Measurements from ENCODE around the gene SUSD6.
A peak's percentile ranks its signal among the peaks of the same experiment; 100 is the strongest.

Gene SUSD6

DNA sequence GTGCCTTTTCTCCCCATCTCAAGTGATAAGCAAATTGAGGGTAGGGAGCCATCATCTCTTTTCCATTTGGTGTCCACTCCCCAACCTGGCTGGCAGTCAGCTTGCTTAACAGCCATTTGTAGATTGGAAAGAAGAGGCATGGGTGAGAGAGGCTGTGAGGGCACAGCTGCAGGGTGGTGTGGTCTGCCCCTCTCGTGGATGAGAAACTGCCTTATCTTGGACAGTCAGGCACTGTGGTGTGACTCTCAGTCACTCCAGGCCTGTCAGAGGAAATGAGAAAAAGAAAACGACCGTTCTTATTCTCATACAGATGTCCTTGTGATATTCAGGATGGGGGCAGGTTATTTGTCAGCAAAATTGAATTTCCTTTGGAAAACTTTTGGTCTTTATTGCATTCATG lies 90.5 kb downstream of the SUSD6 start:
- H3K18ac ChIP-seq (ENCODE audit: low read length): peak overlapping the region; percentile 69
- no peak overlapping the region for H2BK15ac ChIP-seq (ENCODE audit: low read length)
- DNase-seq (ENCODE audit: low spot score): no peak
- no peak overlapping the region for H2AK5ac ChIP-seq (ENCODE audit: low read depth, low read length)
- H3K14ac ChIP-seq (ENCODE audit: low read length): no peak overlapping the region
- no peak overlapping the region for H3K23ac ChIP-seq (ENCODE audit: low read depth, low read length, poor library complexity)
- H3K9ac ChIP-seq (ENCODE audit: low read depth, low read length, poor library complexity): no peak overlapping the region
- WGBS, 2 donors (ENCODE audit: extremely low coverage in 2 of 2, insufficient read length in 2 of 2, insufficient replicate concordance in 1 of 2): no CpG with 5 or more reads among the region's 3 CpGs
- H3K4me3 ChIP-seq (ENCODE audit: low read length in 2 of 2): no peak overlapping the region
- H4K8ac ChIP-seq (ENCODE audit: low read depth, low read length): no peak overlapping the region
- H3K27ac ChIP-seq (replicated peaks; ENCODE audit: low read length): no peak overlapping the region
- peaks cover 9 to 35% of the 10 kb centered on the region in 2 donors for H3K4me1 ChIP-seq (ENCODE audit: control insufficient read depth in 2 of 2, insufficient read depth in 1 of 2, low read depth in 1 of 2, low read length in 2 of 2)
- H3K27me3 ChIP-seq (ENCODE audit: control insufficient read depth in 3 of 3, insufficient read depth in 3 of 3, low read depth in 1 of 3, low read length in 3 of 3): no peaks in the 10 kb centered on the region
- H3K9me3 ChIP-seq (replicated peaks in 1 of 2; ENCODE audit: control insufficient read depth in 2 of 2, insufficient read depth in 1 of 2, low read depth in 1 of 2, low read length in 2 of 2): no peaks in the 10 kb centered on the region
- H2AFZ ChIP-seq (ENCODE audit: low read length): no peak overlapping the region
- no peaks in the 10 kb centered on the region for H3K79me1 ChIP-seq (ENCODE audit: low read depth, low read length)
- H2BK5ac ChIP-seq (ENCODE audit: low read length): no peak overlapping the region
- no peak overlapping the region for H3K4me2 ChIP-seq (ENCODE audit: insufficient read depth, low read length, poor library complexity, severe bottlenecking)
- H4K91ac ChIP-seq (ENCODE audit: low read depth, low read length, poor library complexity): no peak overlapping the region
- H3K36me3 ChIP-seq (replicated peaks in 1 of 2; ENCODE audit: control insufficient read depth in 2 of 2, insufficient read depth in 2 of 2, low read length in 2 of 2): peaks cover 0 to 7% of the 10 kb centered on the region in 2 donors
- H2BK12ac ChIP-seq (ENCODE audit: low read length): no peak overlapping the region
- no peak overlapping the region for H2BK120ac ChIP-seq (ENCODE audit: low read depth, low read length)
- no peak overlapping the region for H3K4ac ChIP-seq (ENCODE audit: low read length)

DNA sequence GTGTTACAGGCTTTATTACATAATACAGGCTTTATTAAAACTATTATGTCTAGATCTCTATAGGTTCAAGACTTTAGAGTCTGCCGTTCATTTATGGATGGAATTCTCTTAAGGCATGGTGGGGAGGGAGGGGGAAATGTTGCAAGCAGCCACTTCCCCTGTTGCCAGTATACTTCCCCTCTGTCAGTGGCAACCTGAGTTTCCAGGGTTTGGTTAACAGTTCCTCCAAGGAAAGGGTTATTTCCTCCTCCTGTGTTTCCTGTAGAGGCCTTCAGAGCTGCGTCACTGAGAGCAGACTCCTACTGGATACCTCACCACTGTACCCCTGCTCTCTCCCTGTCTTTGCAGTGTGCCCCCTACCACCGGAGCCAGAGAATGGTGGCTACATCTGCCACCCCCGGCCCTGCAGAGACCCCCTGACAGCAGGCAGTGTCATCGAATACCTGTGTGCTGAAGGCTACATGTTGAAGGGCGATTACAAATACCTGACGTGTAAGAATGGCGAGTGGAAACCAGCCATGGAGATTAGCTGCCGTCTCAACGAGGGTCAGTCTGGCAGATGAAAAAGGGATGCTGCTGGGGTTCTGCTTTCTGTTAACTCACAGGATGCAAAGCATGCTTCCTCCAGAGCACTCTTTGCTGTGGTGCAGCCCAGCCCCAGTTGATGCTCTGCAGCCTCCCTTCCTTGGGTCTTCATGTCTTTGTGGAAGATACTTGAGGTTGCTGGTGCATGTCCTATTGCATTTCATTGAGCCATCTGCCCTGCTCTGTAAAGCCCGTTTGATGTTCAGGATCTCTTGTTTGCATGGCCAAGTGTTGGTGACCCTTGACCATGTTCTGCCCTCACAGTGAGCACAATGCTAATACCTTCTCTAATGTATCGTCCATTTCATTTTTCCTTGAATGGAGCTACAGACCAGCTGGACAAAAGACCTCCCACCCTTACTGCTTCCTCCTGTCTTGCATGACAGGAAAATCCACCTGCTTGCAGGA lies 91.9 kb downstream of the SUSD6 start:
- no peak for DNase-seq (ENCODE audit: low spot score)
- peaks cover 0 to 10% of the 10 kb centered on the region in 2 donors for H3K36me3 ChIP-seq (replicated peaks in 1 of 2; ENCODE audit: control insufficient read depth in 2 of 2, insufficient read depth in 2 of 2, low read length in 2 of 2)

DNA sequence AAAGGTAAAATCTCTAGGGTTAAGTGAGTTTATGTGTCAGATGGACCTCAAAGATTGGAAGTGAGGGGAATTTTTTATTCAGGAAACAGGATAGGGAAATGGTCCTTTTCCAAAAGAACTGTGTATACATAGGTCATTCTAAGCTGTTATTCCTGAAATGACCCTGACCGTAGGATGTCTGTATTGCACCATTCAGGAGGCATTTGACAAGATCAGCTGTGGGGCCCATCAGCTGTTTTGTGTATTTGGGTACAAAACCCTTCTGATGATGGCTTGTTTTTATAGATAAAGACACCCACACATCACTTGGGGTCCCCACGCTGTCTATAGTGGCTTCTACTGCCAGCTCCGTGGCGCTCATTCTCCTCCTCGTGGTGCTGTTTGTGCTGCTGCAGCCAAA lies 92.9 kb downstream of the SUSD6 start:
- Histone ChIP-seq H3K9ac (ENCODE audit: low read depth, low read length, poor library complexity) (no peak overlapping the region), H3K14ac (ENCODE audit: low read length) (no peak overlapping the region), H4K91ac (ENCODE audit: low read depth, low read length, poor library complexity) (no peak overlapping the region), H2BK15ac (ENCODE audit: low read length) (no peak overlapping the region), H3K18ac (ENCODE audit: low read length) (no peak overlapping the region), H3K23ac (ENCODE audit: low read depth, low read length, poor library complexity) (no peak overlapping the region), H3K27ac (replicated peaks; ENCODE audit: low read length) (no peak overlapping the region), H3K79me1 (ENCODE audit: low read depth, low read length) (no peaks in the 10 kb centered on the region), H3K4me1 (ENCODE audit: control insufficient read depth in 2 of 2, insufficient read depth in 1 of 2, low read depth in 1 of 2, low read length in 2 of 2) (peaks cover 11 to 37% of the 10 kb centered on the region in 2 donors), H2BK120ac (ENCODE audit: low read depth, low read length) (no peak overlapping the region), H3K27me3 (ENCODE audit: control insufficient read depth in 3 of 3, insufficient read depth in 3 of 3, low read depth in 1 of 3, low read length in 3 of 3) (no peaks in the 10 kb centered on the region), H3K4ac (ENCODE audit: low read length) (no peak overlapping the region), H4K8ac (ENCODE audit: low read depth, low read length) (no peak overlapping the region), H3K36me3 (replicated peaks in 1 of 2; ENCODE audit: control insufficient read depth in 2 of 2, insufficient read depth in 2 of 2, low read length in 2 of 2) (peaks cover 0 to 12% of the 10 kb centered on the region in 2 donors), H3K9me3 (replicated peaks in 1 of 2; ENCODE audit: control insufficient read depth in 2 of 2, insufficient read depth in 1 of 2, low read depth in 1 of 2, low read length in 2 of 2) (no peaks in the 10 kb centered on the region), H2BK5ac (ENCODE audit: low read length) (no peak overlapping the region), H3K4me2 (ENCODE audit: insufficient read depth, low read length, poor library complexity, severe bottlenecking) (no peak overlapping the region), H2BK12ac (ENCODE audit: low read length) (no peak overlapping the region), H2AK5ac (ENCODE audit: low read depth, low read length) (no peak overlapping the region), H3K4me3 (ENCODE audit: low read length in 2 of 2) (no peak overlapping the region), H2AFZ (ENCODE audit: low read length) (no peak overlapping the region)
- no peak for DNase-seq (ENCODE audit: low spot score)
- no CpG with 5 or more reads among the region's 5 CpGs for WGBS, 2 donors (ENCODE audit: extremely low coverage in 2 of 2, insufficient read length in 2 of 2, insufficient replicate concordance in 1 of 2)

More for the DNA sequence above, 91.9 kb downstream of the SUSD6 start:
- Histone ChIP-seq H2BK12ac (ENCODE audit: low read length) (no peak overlapping the region), H3K18ac (ENCODE audit: low read length) (peak overlapping the region; percentile 2), H4K91ac (ENCODE audit: low read depth, low read length, poor library complexity) (no peak overlapping the region), H3K4ac (ENCODE audit: low read length) (no peak overlapping the region), H2BK120ac (ENCODE audit: low read depth, low read length) (no peak overlapping the region), H2BK5ac (ENCODE audit: low read length) (no peak overlapping the region), H2AK5ac (ENCODE audit: low read depth, low read length) (no peak overlapping the region), H3K14ac (ENCODE audit: low read length) (no peak overlapping the region), H3K27ac (replicated peaks; ENCODE audit: low read length) (no peak overlapping the region), H3K9ac (ENCODE audit: low read depth, low read length, poor library complexity) (no peak overlapping the region), H3K4me2 (ENCODE audit: insufficient read depth, low read length, poor library complexity, severe bottlenecking) (no peak overlapping the region), H3K23ac (ENCODE audit: low read depth, low read length, poor library complexity) (no peak overlapping the region), H3K79me1 (ENCODE audit: low read depth, low read length) (no peaks in the 10 kb centered on the region), H3K4me3 (ENCODE audit: low read length in 2 of 2) (no peak overlapping the region), H2BK15ac (ENCODE audit: low read length) (no peak overlapping the region), H3K4me1 (ENCODE audit: control insufficient read depth in 2 of 2, insufficient read depth in 1 of 2, low read depth in 1 of 2, low read length in 2 of 2) (peaks cover 9 to 29% of the 10 kb centered on the region in 2 donors), H3K27me3 (ENCODE audit: control insufficient read depth in 3 of 3, insufficient read depth in 3 of 3, low read depth in 1 of 3, low read length in 3 of 3) (no peaks in the 10 kb centered on the region), H2AFZ (ENCODE audit: low read length) (no peak overlapping the region), H4K8ac (ENCODE audit: low read depth, low read length) (no peak overlapping the region), H3K9me3 (replicated peaks in 1 of 2; ENCODE audit: control insufficient read depth in 2 of 2, insufficient read depth in 1 of 2, low read depth in 1 of 2, low read length in 2 of 2) (no peaks in the 10 kb centered on the region)
- no CpG with 5 or more reads among the region's 12 CpGs for WGBS, 2 donors (ENCODE audit: extremely low coverage in 2 of 2, insufficient read length in 2 of 2, insufficient replicate concordance in 1 of 2)

DNA sequence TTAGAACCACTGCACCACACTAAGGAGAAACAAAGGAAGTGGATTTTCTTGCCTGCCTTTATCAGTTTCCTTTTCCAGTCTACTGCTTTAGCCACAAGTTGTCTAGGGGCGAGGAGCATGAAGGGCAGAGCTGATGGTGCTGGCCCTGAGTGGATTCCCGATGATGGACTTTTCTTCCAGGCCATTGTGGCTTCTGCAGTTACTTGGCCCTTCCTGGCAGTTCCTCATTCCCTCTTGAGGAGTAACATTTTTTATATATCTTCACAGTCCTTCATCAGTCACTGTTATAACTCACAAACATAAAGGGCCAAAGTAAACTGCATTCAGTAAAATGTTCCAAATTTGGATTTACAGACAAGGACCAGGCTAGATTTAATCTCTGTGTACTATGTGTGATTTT lies 94.3 kb downstream of the SUSD6 start:
- Histone ChIP-seq H3K4me1 (ENCODE audit: control insufficient read depth in 2 of 2, insufficient read depth in 1 of 2, low read depth in 1 of 2, low read length in 2 of 2) (peaks cover 11 to 40% of the 10 kb centered on the region in 2 donors), H3K23ac (ENCODE audit: low read depth, low read length, poor library complexity) (no peak overlapping the region), H3K9me3 (replicated peaks in 1 of 2; ENCODE audit: control insufficient read depth in 2 of 2, insufficient read depth in 1 of 2, low read depth in 1 of 2, low read length in 2 of 2) (no peaks in the 10 kb centered on the region), H4K91ac (ENCODE audit: low read depth, low read length, poor library complexity) (no peak overlapping the region), H2AFZ (ENCODE audit: low read length) (no peak overlapping the region), H2AK5ac (ENCODE audit: low read depth, low read length) (no peak overlapping the region), H2BK12ac (ENCODE audit: low read length) (no peak overlapping the region), H3K18ac (ENCODE audit: low read length) (no peak overlapping the region), H2BK120ac (ENCODE audit: low read depth, low read length) (no peak overlapping the region), H3K9ac (ENCODE audit: low read depth, low read length, poor library complexity) (no peak overlapping the region), H3K36me3 (replicated peaks in 1 of 2; ENCODE audit: control insufficient read depth in 2 of 2, insufficient read depth in 2 of 2, low read length in 2 of 2) (peaks cover 0 to 22% of the 10 kb centered on the region in 2 donors), H2BK5ac (ENCODE audit: low read length) (no peak overlapping the region), H3K79me1 (ENCODE audit: low read depth, low read length) (no peaks in the 10 kb centered on the region), H3K4ac (ENCODE audit: low read length) (no peak overlapping the region), H3K27me3 (ENCODE audit: control insufficient read depth in 3 of 3, insufficient read depth in 3 of 3, low read depth in 1 of 3, low read length in 3 of 3) (no peaks in the 10 kb centered on the region), H3K4me2 (ENCODE audit: insufficient read depth, low read length, poor library complexity, severe bottlenecking) (no peak overlapping the region), H3K4me3 (ENCODE audit: low read length in 2 of 2) (no peak overlapping the region), H3K27ac (replicated peaks; ENCODE audit: low read length) (no peak overlapping the region), H3K14ac (ENCODE audit: low read length) (no peak overlapping the region), H4K8ac (ENCODE audit: low read depth, low read length) (no peak overlapping the region), H2BK15ac (ENCODE audit: low read length) (no peak overlapping the region)
- no peak for DNase-seq (ENCODE audit: low spot score)
- WGBS, 2 donors (ENCODE audit: extremely low coverage in 2 of 2, insufficient read length in 2 of 2, insufficient replicate concordance in 1 of 2): no CpG with 5 or more reads among the region's 2 CpGs
